ENCODE data around the gene CLCF1.

The CLCF1 gene

GRCh38 chr11:67373648-67374570 is 511 bp upstream of the CLCF1 start:
- DNase-seq = peak; percentile 97

GRCh38 chr11:67372321-67372992 is 941 bp downstream of the CLCF1 start:
- no peak for DNase-seq

- no peak for DNase-seq
Observed at GRCh38 chr11:67371911-67372320, 1.5 kb downstream of the CLCF1 start.

GRCh38 chr11:67371189-67371910 is 2.0 kb downstream of the CLCF1 start:
- peak; percentile 62 for DNase-seq

GRCh38 chr11:67370351-67371076 is 2.9 kb downstream of the CLCF1 start:
- peak; percentile 62 for DNase-seq

GRCh38 chr11:67369801-67370284 is 3.6 kb downstream of the CLCF1 start:
- peak; percentile 74 for DNase-seq

- no peak for DNase-seq
Observed at GRCh38 chr11:67369275-67369674, 4.1 kb downstream of the CLCF1 start.

GRCh38 chr11:67368621-67369020 is 4.8 kb downstream of the CLCF1 start:
- DNase-seq = no peak

- no peak for DNase-seq
Observed at GRCh38 chr11:67367761-67368227, 5.6 kb downstream of the CLCF1 start.

- no peak for DNase-seq
Observed at GRCh38 chr11:67366961-67367760, 6.2 kb downstream of the CLCF1 start.

GRCh38 chr11:67366546-67366945 is 6.9 kb downstream of the CLCF1 start:
- DNase-seq = no peak

GRCh38 chr11:67365736-67366444 is 7.5 kb downstream of the CLCF1 start:
- no peak for DNase-seq

GRCh38 chr11:67364783-67365722 is 8.3 kb downstream of the CLCF1 start:
- DNase-seq = no peak

- DNase-seq = no peak
Observed at GRCh38 chr11:67364169-67364568, 9.2 kb downstream of the CLCF1 start.

GRCh38 chr11:67357831-67358670 is 15.3 kb downstream of the CLCF1 start:
- peak; percentile 54 for DNase-seq

- peak; percentile 75 for DNase-seq
Observed at GRCh38 chr11:67356864-67357561, 16.4 kb downstream of the CLCF1 start.

- no peak for DNase-seq
Observed at GRCh38 chr11:67356387-67356863, 17.0 kb downstream of the CLCF1 start.
